Regular cardiac myocyte (primary cell): ENCODE data around the gene PCDHGA9. TPM values are rescaled to one million over a fixed set of nuclear protein-coding genes. Genes with fewer than 3 reads are reported as not detected.

Experiments used
- total RNA-seq: library from RNA; depleted of rRNA; stranded (reverse); fragments of >200 nt; gene quantifications from 2 replicates; pipeline ENCODE4 v1.2.3, GENCODE V29; 2014

Gene PCDHGA9
- total RNA-seq, 1 donor from 2014 or later: 3.1 TPM

GRCh38 chr5:141430332-141431113, 27.9 kb downstream of the PCDHGA9 start, which contains the start of gene PCDHGA12:
TSS of gene PCDHGA12 (plus strand) at chr5:141430507. CDS start at chr5:141430760, 253 bp downstream.

Other genes with a start within 250 kb of the PCDHGA9 start
- 0.19 and 1.1 TPM in 2 replicates for gene PCDHB7, start 230.1 kb upstream of the PCDHGA9 start, total RNA-seq
- under 0.01 and 1.4 TPM in 2 replicates for gene PCDHB8, start 225.0 kb upstream of the PCDHGA9 start, total RNA-seq
- gene PCDHB16, start 220.4 kb upstream of the PCDHGA9 start, total RNA-seq: 0.19 and 1.7 TPM in 2 replicates
- under 0.01 and 0.56 TPM in 2 replicates for gene PCDHB9, start 215.6 kb upstream of the PCDHGA9 start, total RNA-seq
- gene PCDHB10, start 210.4 kb upstream of the PCDHGA9 start, total RNA-seq: 0.19 and 1.7 TPM in 2 replicates
- gene PCDHB11, start 203.2 kb upstream of the PCDHGA9 start, total RNA-seq: 0.19 and 0.85 TPM in 2 replicates
- under 0.01 and 0.28 TPM in 2 replicates for gene PCDHB12, start 194.1 kb upstream of the PCDHGA9 start, total RNA-seq
- 0.19 and 1.1 TPM in 2 replicates for gene PCDHB13, start 188.9 kb upstream of the PCDHGA9 start, total RNA-seq
- gene PCDHB14, start 179.4 kb upstream of the PCDHGA9 start, total RNA-seq: 0.58 and 2.5 TPM in 2 replicates
- 0.38 and 1.4 TPM in 2 replicates for gene PCDHB15, start 157.4 kb upstream of the PCDHGA9 start, total RNA-seq
- under 0.01 and 0.19 TPM in 2 replicates for gene SLC25A2, start 98.7 kb upstream of the PCDHGA9 start, total RNA-seq
- gene TAF7, start 82.0 kb upstream of the PCDHGA9 start, total RNA-seq: 90.2 and 102 TPM in 2 replicates
- gene PCDHGA1, start 72.3 kb upstream of the PCDHGA9 start, total RNA-seq: 0.38 and 1.4 TPM in 2 replicates
- 1.5 and 3.1 TPM in 2 replicates for gene PCDHGA2, start 64.0 kb upstream of the PCDHGA9 start, total RNA-seq
- gene PCDHGA3, start 58.9 kb upstream of the PCDHGA9 start, total RNA-seq: 0.38 and 1.7 TPM in 2 replicates
- 0.38 and 3.1 TPM in 2 replicates for gene PCDHGB1, start 52.7 kb upstream of the PCDHGA9 start, total RNA-seq
- gene PCDHGA4, start 47.8 kb upstream of the PCDHGA9 start, total RNA-seq: 2.9 and 8.2 TPM in 2 replicates
- gene PCDHGB2, start 42.8 kb upstream of the PCDHGA9 start, total RNA-seq: 1.2 and 2.5 TPM in 2 replicates
- 0.58 and 1.1 TPM in 2 replicates for gene PCDHGA5, start 38.6 kb upstream of the PCDHGA9 start, total RNA-seq
- gene PCDHGB3, start 32.5 kb upstream of the PCDHGA9 start, total RNA-seq: 1.9 and 4.5 TPM in 2 replicates
- gene PCDHGA6, start 28.9 kb upstream of the PCDHGA9 start, total RNA-seq: 1.5 and 3.1 TPM in 2 replicates
- 1.5 and 3.7 TPM in 2 replicates for gene PCDHGA7, start 20.0 kb upstream of the PCDHGA9 start, total RNA-seq
- gene PCDHGB4, start 15.1 kb upstream of the PCDHGA9 start, total RNA-seq: 9.6 and 22.0 TPM in 2 replicates
- gene PCDHGA8, start 10.1 kb upstream of the PCDHGA9 start, total RNA-seq: 1.3 and 2.8 TPM in 2 replicates
- 17.8 and 21.4 TPM in 2 replicates for gene PCDHGB5, start 4.8 kb upstream of the PCDHGA9 start, total RNA-seq
- gene PCDHGB6, start 5.2 kb downstream of the PCDHGA9 start, total RNA-seq: 0.96 and 2.5 TPM in 2 replicates
- gene PCDHGA10, start 10.2 kb downstream of the PCDHGA9 start, total RNA-seq: 1.2 and 3.4 TPM in 2 replicates
- gene PCDHGB7, start 14.9 kb downstream of the PCDHGA9 start, total RNA-seq: 1.9 and 4.5 TPM in 2 replicates
- gene PCDHGA11, start 18.3 kb downstream of the PCDHGA9 start, total RNA-seq: 3.1 and 4.5 TPM in 2 replicates
- gene PCDHGA12, start 27.7 kb downstream of the PCDHGA9 start, total RNA-seq: 6.7 and 14.7 TPM in 2 replicates
- 24.7 and 31.0 TPM in 2 replicates for gene PCDHGC3, start 73.2 kb downstream of the PCDHGA9 start, total RNA-seq
- 0.77 and 1.1 TPM in 2 replicates for gene PCDHGC4, start 82.3 kb downstream of the PCDHGA9 start, total RNA-seq
- gene PCDHGC5, start 86.3 kb downstream of the PCDHGA9 start, total RNA-seq: 1.7 and 2.0 TPM in 2 replicates
- 16.1 and 41.4 TPM in 2 replicates for gene DIAPH1, start 216.2 kb downstream of the PCDHGA9 start, total RNA-seq
- gene HDAC3, start 234.1 kb downstream of the PCDHGA9 start, total RNA-seq: 43.1 and 49.1 TPM in 2 replicates
- gene RELL2, start 234.2 kb downstream of the PCDHGA9 start, total RNA-seq: 2.7 and 3.7 TPM in 2 replicates
- 18.6 and 40.3 TPM in 2 replicates for gene FCHSD1, start 248.6 kb downstream of the PCDHGA9 start, total RNA-seq